ENCODE results near the gene TVP23A.
A peak's percentile ranks its signal among the peaks of the same experiment; 100 is the strongest.

The TVP23A gene

DNA sequence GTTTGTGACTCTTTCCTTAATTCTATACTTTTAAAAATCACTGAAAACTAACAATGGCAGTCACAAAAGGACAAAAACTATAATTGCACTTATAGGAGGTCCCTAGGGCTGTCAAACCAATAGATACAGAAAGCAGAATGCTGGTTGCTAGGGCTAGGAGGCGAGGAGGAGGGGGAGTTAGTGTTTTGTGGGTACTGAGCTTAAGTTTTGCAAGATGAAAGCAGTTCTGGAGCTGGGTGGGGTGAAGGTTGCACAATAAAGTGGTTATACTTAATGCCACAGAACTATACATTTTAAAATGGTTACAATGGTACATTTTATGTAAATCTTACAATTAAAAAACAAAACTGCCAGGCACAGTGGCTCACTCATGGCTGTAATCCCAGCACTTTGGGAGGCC is 47.7 kb downstream of the TVP23A start:
- no peak overlapping the region for H3K27ac Mint-ChIP-seq
- H3K4me1 Mint-ChIP-seq: peaks cover 6% of the 10 kb centered on the region
- TF ChIP-seq, protein P1, sequence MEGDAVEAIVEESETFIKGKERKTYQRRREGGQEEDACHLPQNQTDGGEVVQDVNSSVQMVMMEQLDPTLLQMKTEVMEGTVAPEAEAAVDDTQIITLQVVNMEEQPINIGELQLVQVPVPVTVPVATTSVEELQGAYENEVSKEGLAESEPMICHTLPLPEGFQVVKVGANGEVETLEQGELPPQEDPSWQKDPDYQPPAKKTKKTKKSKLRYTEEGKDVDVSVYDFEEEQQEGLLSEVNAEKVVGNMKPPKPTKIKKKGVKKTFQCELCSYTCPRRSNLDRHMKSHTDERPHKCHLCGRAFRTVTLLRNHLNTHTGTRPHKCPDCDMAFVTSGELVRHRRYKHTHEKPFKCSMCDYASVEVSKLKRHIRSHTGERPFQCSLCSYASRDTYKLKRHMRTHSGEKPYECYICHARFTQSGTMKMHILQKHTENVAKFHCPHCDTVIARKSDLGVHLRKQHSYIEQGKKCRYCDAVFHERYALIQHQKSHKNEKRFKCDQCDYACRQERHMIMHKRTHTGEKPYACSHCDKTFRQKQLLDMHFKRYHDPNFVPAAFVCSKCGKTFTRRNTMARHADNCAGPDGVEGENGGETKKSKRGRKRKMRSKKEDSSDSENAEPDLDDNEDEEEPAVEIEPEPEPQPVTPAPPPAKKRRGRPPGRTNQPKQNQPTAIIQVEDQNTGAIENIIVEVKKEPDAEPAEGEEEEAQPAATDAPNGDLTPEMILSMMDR (IDR thresholded peaks at IDR 0.05): no peak
- peaks cover 27% of the 10 kb centered on the region for H3K36me3 Mint-ChIP-seq (ENCODE audit: low read depth)
- DNase-seq: no peak
- no peak overlapping the region for H3K4me3 Mint-ChIP-seq
- H3K27me3 Mint-ChIP-seq (ENCODE audit: low read depth, poor library complexity): peaks cover 2% of the 10 kb centered on the region
- no peaks in the 10 kb centered on the region for H3K9me3 Mint-ChIP-seq

DNA sequence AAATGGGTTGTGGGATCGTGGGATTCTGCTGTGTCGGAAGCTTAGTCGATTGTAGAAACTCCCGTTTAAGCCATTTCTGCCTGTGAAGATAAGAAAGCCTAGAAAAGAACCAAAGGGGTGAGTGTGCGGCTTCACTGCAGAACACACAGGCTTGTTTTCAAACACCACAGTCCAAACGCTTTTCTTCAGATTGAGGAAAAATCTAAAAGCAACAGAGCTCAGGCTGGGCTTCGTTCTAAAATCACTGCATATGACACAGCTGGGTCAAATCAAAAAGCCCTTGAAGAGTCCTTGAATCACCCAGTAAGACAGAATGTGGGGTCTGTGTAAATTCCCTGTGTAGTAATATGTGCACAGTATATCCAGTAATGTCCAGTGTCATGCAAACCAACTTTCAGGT is 49.2 kb downstream of the TVP23A start:
- H3K4me3 Mint-ChIP-seq: no peak overlapping the region
- no peaks in the 10 kb centered on the region for H3K27me3 Mint-ChIP-seq (ENCODE audit: low read depth, poor library complexity)
- DNase-seq: no peak
- H3K36me3 Mint-ChIP-seq (ENCODE audit: low read depth): peaks cover 42% of the 10 kb centered on the region
- no peaks in the 10 kb centered on the region for H3K4me1 Mint-ChIP-seq
- TF ChIP-seq, protein P1 (IDR thresholded peaks at IDR 0.05): no peak
- H3K27ac Mint-ChIP-seq: no peak overlapping the region
- H3K9me3 Mint-ChIP-seq: no peaks in the 10 kb centered on the region

DNA sequence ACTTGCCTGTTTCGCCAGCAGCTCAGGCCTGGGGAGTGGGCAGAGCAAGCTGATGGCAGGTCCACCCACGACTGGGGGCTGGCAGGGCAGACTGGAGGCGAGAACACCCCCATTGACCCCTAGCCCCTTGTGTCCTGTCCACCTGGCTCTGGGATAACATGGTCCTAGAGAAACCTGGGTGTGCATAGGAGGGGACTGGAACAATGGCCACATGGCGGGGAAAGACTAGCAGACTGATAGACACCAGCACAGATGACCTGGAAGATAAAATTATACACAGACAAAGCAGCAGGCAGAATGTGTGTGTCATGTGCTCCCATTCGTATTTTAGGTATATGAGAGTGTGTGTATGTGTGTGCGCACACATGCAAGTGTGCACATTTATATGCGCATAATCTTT is 51.5 kb downstream of the TVP23A start:
- Mint-ChIP-seq H3K4me3 (no peak overlapping the region), H3K4me1 (no peaks in the 10 kb centered on the region), H3K36me3 (ENCODE audit: low read depth) (peaks cover 55% of the 10 kb centered on the region), H3K27ac (no peak overlapping the region), H3K9me3 (no peaks in the 10 kb centered on the region), H3K27me3 (ENCODE audit: low read depth, poor library complexity) (no peaks in the 10 kb centered on the region)
- TF ChIP-seq, protein P1 (IDR thresholded peaks at IDR 0.05): no peak
- no peak for DNase-seq

DNA sequence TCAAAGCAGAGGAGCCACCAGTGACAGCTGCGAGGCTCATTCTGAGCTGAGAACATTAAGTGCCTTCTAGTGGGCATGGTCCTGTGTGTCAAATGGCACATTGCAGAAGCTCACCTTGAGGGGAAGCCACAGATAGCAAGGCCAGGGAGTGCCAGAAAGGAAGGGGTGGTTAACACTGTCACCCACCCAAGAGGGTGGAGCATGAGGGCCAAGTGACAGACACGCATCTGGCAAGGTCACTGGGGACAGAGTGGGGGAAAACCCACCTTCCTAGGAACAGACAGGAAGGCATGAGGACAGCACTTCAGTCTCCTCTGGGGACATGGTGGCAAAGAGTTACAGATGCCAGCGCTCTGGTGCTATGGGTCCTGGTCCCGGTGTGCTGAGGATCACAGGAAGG is 52.8 kb downstream of the TVP23A start:
- H3K4me1 Mint-ChIP-seq: no peaks in the 10 kb centered on the region
- peak overlapping the region; percentile 31 for H3K27ac Mint-ChIP-seq
- TF ChIP-seq, protein P1 (IDR thresholded peaks at IDR 0.05): no peak
- H3K4me3 Mint-ChIP-seq: no peak overlapping the region
- H3K36me3 Mint-ChIP-seq (ENCODE audit: low read depth): peaks cover 62% of the 10 kb centered on the region
- H3K9me3 Mint-ChIP-seq: no peaks in the 10 kb centered on the region
- DNase-seq: no peak
- no peaks in the 10 kb centered on the region for H3K27me3 Mint-ChIP-seq (ENCODE audit: low read depth, poor library complexity)

DNA sequence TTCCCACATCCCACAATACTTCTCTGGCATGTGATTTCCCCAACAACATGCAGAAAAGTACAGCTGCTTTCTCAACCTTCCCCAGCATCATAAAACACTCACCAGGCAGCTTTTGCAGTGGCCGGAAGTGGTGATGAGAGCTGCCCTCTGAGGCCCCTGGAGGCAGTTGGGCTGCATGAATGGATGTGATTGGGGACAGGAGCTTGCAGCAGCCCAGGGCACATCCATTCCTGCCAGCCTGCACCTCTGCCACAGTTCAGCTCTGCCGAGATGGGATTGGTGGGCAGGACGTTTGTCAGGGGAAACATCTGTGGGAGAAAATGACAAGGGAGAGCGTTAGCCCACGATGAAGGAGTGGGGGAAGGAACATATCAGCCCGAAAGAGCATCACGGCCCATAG is 55.1 kb downstream of the TVP23A start:
- TF ChIP-seq, protein P1 (IDR thresholded peaks at IDR 0.05): no peak
- no peak for DNase-seq
- no peak overlapping the region for H3K4me3 Mint-ChIP-seq

DNA sequence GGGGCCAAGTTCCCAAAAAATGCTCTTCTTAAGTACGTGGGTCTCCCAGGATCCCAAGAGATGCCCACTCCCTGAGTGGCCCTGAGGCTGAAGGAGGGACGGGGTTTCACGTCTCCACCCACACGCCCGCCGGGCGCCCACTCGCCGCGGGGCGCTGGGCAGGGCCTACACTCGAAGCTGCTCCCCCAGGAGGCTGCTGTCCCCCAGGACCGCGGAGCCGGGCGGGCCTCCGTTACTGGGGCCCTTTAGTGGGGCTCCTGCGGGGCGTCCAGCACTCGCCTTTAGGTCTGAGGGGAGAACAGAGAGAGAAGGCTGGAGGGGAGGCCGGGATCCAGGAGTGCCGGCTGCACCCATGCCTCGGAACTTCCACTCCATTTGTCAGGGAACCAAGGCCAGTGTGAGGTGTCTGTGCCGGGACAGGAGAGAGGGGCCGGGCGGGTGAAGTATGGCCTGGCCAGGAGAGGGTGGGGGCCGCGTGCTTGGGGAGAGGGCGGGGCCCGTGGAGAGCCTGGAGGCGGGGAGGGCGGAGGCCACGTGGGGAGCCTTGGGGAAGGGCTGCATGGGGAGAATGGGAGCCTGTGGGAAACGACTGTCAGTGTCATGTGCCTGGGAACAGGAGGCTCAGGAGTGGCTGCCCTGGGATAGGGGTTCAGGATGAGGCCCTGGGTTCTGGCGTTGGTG is 56.1 kb downstream of the TVP23A start:
- H3K4me1 Mint-ChIP-seq: no peaks in the 10 kb centered on the region
- peaks cover 79% of the 10 kb centered on the region for H3K36me3 Mint-ChIP-seq (ENCODE audit: low read depth)
- H3K9me3 Mint-ChIP-seq: no peaks in the 10 kb centered on the region
- H3K4me3 Mint-ChIP-seq: no peak overlapping the region
- H3K27me3 Mint-ChIP-seq (ENCODE audit: low read depth, poor library complexity): no peaks in the 10 kb centered on the region
- no peak overlapping the region for H3K27ac Mint-ChIP-seq
- TF ChIP-seq, protein P1 (IDR thresholded peaks at IDR 0.05): no peak
- no peak for DNase-seq

More for the DNA sequence above, 55.1 kb downstream of the TVP23A start:
- Mint-ChIP-seq H3K27me3 (ENCODE audit: low read depth, poor library complexity) (no peaks in the 10 kb centered on the region), H3K36me3 (ENCODE audit: low read depth) (peaks cover 77% of the 10 kb centered on the region), H3K27ac (no peak overlapping the region), H3K4me1 (no peaks in the 10 kb centered on the region), H3K9me3 (no peaks in the 10 kb centered on the region)

Data from nephron progenitor cell (in vitro differentiated cells).